8988T (cell line): ENCODE measurements around the gene NNAT.

Experiments used
- DNase-seq: peaks from one replicate; pipeline ENCODE4 v3.0.0; 2011

NNAT gene

GRCh38 chr20:37503256-37503927, 17.7 kb upstream of the NNAT start:
- DNase-seq = no peak

GRCh38 chr20:37504404-37505096, 16.5 kb upstream of the NNAT start:
- no peak for DNase-seq

DNA sequence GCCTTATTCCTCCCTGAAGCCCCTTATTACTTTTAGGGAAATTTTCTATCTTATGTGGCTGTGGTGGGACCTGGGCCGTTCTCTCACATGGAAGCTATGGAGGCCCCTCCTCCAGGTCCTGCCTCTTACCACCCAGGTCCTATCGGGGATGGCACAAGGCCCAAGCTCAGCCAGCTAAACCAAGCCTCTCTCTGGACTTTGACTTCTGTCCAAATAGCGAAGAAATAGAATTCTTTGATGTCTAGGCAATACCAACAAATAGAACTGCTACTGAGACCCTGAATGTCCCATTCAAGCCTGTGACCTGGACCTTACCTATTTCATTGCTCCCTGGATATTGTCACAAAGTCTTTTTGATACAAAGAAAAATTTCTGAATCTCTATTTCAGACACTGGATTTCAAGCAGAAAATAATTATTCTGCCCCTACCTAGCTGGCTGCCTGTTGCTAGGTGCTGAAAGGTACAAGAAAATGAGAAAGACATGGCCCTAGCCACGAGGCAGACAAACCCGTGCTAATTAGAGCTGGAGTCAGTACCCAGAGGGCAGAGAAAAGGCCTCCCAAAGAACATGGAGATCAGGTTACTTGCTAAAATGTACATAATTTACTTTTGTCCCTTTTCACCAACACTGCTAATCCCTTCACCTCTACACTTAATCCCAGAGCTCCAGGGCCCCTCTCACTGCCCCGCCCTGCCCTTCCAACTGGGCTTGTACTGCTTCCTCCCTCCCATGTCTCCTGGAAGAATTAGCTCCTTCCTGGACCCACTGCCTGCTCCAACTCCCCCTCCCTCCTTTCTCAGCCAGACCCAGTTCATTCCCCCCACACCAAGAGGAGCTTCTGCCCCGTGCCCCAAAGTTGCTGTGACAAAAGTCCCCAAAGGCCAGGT, 15.5 kb upstream of the NNAT start:
- no peak for DNase-seq

DNA sequence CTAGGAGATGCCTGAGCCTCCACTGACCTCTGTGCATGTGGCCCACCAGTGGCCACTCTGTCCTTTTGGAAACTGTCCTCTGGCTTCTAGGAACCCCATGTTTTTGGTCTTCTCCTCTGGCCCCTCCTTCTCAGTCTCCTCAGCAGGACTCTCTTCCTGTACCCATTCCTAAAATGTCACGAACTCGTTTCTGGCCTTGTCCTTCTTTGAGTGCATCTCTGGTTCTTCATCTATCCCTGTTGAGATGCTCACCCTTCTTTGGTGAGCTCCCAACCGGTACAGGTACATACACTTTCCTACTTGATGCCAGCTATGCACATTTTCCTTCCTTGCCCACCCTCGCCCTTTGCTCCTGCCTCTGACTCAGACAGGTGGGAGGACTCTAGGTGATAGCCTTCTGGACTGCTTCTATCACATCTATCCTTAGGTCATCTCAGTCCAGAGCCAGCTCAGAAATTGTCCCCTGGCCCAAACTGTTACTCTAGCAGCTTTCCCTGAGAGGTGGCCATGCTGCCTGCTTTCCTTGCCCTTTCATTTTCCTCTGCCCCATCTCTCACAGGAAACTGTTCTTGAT, 14.8 kb upstream of the NNAT start:
- no peak for DNase-seq

GRCh38 chr20:37510226-37510625, 10.8 kb upstream of the NNAT start:
- no peak for DNase-seq

- DNase-seq = no peak
Observed at GRCh38 chr20:37511610-37512275, 9.3 kb upstream of the NNAT start.

- DNase-seq = no peak
Observed at GRCh38 chr20:37513779-37514359, 7.2 kb upstream of the NNAT start.

GRCh38 chr20:37515876-37516275, 5.2 kb upstream of the NNAT start:
- no peak for DNase-seq

DNA sequence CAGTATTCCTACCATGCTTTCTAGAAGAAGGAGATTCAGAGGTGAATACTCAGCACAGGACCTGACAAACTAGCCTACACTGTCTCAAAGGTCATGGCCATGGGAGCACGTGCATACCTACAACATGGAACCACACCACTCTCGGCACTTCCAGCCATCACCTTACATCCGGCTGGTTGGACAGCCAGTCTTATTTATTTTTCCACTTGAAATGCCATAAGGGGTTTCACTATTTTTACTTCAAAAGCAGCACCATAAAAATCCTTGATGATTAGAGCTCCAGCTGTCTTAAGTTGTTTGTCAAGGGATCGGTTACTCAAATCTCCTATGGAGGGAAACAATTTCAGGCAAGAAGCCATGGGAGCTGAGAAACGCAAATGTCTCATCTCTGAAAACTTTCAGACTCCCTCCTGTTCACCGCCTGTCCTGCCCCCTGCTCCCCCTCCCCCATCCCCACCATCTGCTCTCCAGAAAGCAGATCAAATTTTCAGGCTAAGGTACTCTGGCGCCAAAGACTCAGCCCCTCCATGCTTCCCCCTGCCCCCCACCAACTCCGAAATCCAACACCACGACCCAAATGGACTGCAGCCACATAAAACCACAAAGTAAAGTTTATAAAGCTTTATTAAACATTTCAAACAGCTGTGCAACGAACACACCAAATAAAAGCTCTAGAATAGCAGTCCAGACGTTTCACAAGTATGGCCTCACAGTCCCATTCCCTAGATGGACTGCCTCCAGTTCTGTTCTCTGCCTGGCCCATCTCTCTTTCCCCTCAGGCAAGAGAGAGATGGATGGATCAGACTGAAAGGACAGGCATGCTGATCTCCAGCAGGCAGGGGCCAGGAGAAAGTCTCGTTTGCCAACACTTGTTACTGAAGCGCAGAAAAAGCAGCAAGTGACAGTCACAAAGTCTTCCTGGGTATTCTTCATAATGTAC, 4.0 kb upstream of the NNAT start:
- no peak for DNase-seq

- no peak for DNase-seq
Observed at GRCh38 chr20:37518059-37518458, 3.0 kb upstream of the NNAT start.

DNA sequence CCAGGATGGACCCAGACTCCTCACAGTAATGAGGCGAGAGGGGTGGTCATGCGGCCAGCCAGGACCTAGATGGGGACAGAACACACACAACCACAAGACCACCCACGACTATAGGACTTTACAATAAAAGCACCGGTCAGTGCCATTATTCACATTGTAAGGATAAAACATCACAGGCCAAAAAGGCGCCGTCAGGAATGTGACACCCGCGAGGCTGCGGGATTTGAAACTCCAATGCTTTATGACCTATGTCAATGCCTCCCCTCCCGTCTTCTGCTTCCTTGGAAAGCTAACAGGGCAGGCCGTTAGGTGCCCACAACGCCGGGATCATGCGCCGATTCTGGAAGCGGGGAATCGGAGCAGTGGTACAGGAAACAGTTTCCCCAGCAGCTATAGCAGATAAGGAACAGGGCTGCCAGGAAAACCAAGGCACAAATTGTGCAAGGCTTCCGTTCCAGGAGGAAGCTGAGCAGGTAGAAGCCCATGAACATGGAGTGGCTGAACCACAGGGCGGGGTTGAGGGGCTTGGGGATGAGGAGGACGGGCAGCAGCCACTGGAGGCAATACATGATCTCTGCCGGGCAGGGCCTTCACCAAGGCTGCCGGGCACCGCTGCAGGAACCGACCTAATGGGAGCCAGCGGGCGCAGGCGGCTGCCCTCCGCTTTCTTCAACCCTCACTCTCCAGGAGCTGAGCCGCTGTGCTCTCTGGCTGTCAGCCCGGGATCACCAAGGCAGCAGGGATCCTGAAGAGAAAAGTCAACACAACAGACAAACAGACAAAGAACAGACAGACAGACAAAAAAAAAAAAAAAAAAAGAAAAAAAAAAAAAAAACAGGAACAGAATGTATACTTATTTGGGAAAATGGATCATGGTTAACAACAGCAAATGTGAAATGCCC, 2.2 kb upstream of the NNAT start:
- DNase-seq = no peak

DNA sequence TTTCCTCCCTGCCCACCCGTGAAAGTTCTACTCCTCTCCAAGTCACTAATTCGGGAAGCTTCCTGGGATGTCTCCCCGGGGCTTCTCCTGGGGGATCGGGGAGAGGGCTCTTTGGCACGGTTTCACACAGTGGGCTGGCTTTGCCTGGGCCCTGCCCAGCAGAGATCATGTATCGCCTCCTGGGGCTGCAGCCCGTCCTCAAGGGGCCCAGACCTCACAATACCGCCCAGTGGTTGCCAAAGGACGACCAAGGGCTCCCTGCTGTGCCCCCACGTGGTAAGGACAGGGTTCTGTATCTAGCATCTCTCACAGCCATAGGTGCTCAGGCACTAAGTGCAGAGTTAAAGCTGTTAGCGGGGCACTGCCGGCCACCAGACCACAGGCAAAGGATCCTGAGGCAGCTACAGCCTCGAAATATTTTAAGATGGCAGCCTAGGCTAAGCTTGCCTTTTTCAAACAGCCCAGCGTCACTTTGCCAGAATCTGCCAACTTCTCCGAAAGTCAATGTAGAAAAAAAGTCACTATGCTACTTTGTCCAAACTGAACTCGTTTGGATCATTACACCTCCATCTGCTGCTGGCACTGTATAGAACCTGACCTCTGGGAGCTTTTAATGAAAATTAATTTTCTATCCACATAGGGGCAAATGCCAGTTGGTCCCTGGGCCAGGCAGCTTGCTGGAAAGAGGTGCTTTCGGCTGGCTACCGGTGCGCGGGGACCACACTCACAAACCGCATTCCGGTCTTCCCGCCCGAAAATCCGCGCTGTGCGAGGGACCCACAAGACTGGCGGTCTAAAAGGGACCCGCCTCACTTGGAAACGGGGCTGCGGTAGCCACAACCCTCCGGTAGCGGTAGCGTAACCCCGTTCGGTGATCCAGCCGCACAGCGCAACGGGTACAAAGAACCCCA, 1.3 kb upstream of the NNAT start:
- peak; percentile 79 for DNase-seq

- no peak for DNase-seq
Observed at GRCh38 chr20:37520419-37520955, 563 bp upstream of the NNAT start.

- no peak for DNase-seq
Observed at GRCh38 chr20:37522260-37523011, 1.4 kb downstream of the NNAT start.

GRCh38 chr20:37523012-37523391, 2.0 kb downstream of the NNAT start:
- DNase-seq = no peak

- no peak for DNase-seq
Observed at GRCh38 chr20:37523911-37524700, 3.1 kb downstream of the NNAT start.
